HUES6 (cell line): Measurements from ENCODE around the gene MAPK12.
"Not testable (repeated sequence)": the region's sequence is repeated elsewhere in the genome, so short reads cannot be mapped to it uniquely, and the experiment has no call there.

Experiments used
- H3K27ac ChIP-seq: 2 replicates; pipeline ENCODE4 v1.7.0; 2013; ENCODE audit warnings: low read depth, mild to moderate bottlenecking, low read length, inconsistent platforms
- H3K27me3 ChIP-seq: 2 replicates; pipeline ENCODE4 v1.6.1; 2013; ENCODE audit warnings: low read length; ENCODE audit not compliant: control insufficient read depth, insufficient read depth
- H3K36me3 ChIP-seq: 2 replicates; pipeline ENCODE4 v1.6.1; 2013; ENCODE audit warnings: low read length; ENCODE audit not compliant: control insufficient read depth, insufficient read depth
- H3K4me1 ChIP-seq: 2 replicates; pipeline ENCODE4 v1.6.1; 2013; ENCODE audit warnings: low read length; ENCODE audit not compliant: control insufficient read depth, insufficient read depth
- H3K4me3 ChIP-seq: 2 replicates; pipeline ENCODE4 v1.5.1; 2013; ENCODE audit warnings: low read depth, low read length
- H3K9ac ChIP-seq: one replicate; pipeline ENCODE4 v1.6.1; 2013; ENCODE audit warnings: mild to moderate bottlenecking, low read length
- H3K9me3 ChIP-seq: 2 replicates; pipeline ENCODE4 v1.6.1; 2013; ENCODE audit warnings: low read depth, low read length; ENCODE audit not compliant: control insufficient read depth, insufficient read depth

Gene MAPK12

DNA sequence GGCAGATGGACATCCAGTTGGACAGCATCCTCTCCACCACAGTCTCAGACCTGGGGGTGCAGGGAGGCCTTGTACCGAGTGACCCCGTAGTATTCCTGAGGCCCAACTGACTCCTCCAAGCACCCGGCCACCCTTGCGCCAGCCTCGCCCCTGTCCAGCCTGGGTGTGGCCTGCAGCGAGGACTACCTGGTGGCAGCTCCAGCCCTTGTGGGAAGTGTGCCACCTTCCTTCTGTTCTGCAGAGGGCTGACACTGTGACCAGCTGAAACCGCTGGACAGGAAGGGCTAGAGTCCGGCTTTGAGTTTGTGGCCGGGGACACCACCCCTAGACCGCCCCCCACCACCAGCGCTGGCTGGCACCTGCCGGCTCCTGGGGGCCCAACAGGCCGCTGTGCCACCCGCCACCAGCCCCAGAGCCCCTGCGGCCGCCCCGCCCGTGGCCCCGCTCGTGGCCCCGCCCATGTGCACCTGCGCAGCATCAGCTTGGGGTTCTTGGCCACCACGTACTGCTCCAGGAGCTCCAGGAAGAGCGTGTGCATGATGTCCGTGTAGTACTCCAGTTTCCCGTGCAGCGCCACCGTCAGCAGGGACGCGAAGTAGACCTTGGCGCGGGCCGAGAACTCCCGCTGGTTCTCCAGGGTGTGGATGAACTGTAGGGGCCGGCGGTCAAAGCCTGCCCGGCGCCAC, 18.7 kb upstream of the MAPK12 start:
- H3K27ac ChIP-seq: no peak overlapping the region
- H3K9me3 ChIP-seq: peaks cover 9% of the 10 kb centered on the region
- no peaks in the 10 kb centered on the region for H3K27me3 ChIP-seq
- no peak overlapping the region for H3K4me3 ChIP-seq
- H3K4me1 ChIP-seq: no peaks in the 10 kb centered on the region
- peaks cover 88% of the 10 kb centered on the region for H3K36me3 ChIP-seq
- no peak overlapping the region for H3K9ac ChIP-seq

- no peaks in the 10 kb centered on the region for H3K27me3 ChIP-seq
- peaks cover 88% of the 10 kb centered on the region for H3K36me3 ChIP-seq
- no peak overlapping the region for H3K27ac ChIP-seq
- H3K9ac ChIP-seq: no peak overlapping the region
- no peaks in the 10 kb centered on the region for H3K4me1 ChIP-seq
- no peak overlapping the region for H3K4me3 ChIP-seq
- peaks cover 9% of the 10 kb centered on the region for H3K9me3 ChIP-seq
These were observed 17.6 kb upstream of the MAPK12 start for GRCh38 chr22:50278956-50279619.

GRCh38 chr22:50278461-50278860, 17.0 kb upstream of the MAPK12 start:
- no peak overlapping the region for H3K9ac ChIP-seq
- no peaks in the 10 kb centered on the region for H3K4me1 ChIP-seq
- peaks cover 9% of the 10 kb centered on the region for H3K9me3 ChIP-seq
- no peaks in the 10 kb centered on the region for H3K27me3 ChIP-seq
- no peak overlapping the region for H3K4me3 ChIP-seq
- H3K36me3 ChIP-seq: peaks cover 85% of the 10 kb centered on the region
- no peak overlapping the region for H3K27ac ChIP-seq

DNA sequence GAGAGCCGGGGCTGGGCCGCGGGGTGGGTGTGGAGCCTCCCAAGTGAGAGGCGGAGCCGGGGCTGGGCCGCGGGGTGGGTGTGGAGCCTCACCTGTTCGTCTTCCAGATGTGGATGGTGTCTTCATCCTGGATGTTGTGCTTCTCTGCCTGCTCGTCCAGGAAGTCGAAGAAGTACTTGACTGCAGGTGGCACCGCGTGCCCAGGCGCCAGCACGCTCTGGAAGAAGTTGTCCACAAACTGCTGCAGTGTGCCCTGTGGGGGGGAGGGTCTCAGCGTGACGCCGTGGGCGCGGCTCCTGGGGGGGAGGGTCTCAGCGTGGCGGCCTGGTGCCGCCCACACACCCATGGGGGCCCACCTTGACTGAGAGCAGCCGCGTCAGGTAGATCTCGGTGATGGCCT, 16.3 kb upstream of the MAPK12 start:
- no peak overlapping the region for H3K9ac ChIP-seq
- peaks cover 9% of the 10 kb centered on the region for H3K9me3 ChIP-seq
- H3K4me3 ChIP-seq: no peak overlapping the region
- no peak overlapping the region for H3K27ac ChIP-seq
- H3K4me1 ChIP-seq: no peaks in the 10 kb centered on the region; the same call in 1 of the 2 replicates
- H3K36me3 ChIP-seq: peaks cover 78% of the 10 kb centered on the region
- H3K27me3 ChIP-seq: 0 out of 2 replicates have a peak, but pooled peaks cover 2% of the 10 kb centered on the region

DNA sequence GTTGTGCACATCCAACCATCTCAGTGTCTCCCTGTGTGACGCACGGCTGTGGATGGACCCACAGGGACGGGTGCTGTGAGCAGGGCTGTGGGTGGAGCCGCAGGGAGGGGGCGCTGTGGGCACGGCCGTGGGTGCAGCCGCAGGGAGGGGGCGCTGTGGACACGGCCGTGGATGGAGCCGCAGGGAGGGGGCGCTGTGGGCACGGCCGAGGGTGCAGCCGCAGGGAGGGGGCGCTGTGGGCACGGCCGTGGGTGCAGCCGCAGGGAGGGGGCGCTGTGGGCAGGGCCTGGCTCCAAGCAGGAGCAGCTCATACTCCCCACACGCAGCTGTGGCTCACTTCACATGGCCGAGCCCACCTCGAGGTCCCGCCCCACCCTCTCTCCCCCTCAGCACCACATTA, 14.7 kb upstream of the MAPK12 start:
- Histone ChIP-seq H3K4me3 (no peak overlapping the region), H3K4me1 (peaks cover 7% of the 10 kb centered on the region), H3K27ac (no peak overlapping the region), H3K36me3 (peaks cover 62% of the 10 kb centered on the region), H3K9me3 (peaks cover 9% of the 10 kb centered on the region), H3K9ac (no peak overlapping the region), H3K27me3 (peaks cover 13% of the 10 kb centered on the region)

DNA sequence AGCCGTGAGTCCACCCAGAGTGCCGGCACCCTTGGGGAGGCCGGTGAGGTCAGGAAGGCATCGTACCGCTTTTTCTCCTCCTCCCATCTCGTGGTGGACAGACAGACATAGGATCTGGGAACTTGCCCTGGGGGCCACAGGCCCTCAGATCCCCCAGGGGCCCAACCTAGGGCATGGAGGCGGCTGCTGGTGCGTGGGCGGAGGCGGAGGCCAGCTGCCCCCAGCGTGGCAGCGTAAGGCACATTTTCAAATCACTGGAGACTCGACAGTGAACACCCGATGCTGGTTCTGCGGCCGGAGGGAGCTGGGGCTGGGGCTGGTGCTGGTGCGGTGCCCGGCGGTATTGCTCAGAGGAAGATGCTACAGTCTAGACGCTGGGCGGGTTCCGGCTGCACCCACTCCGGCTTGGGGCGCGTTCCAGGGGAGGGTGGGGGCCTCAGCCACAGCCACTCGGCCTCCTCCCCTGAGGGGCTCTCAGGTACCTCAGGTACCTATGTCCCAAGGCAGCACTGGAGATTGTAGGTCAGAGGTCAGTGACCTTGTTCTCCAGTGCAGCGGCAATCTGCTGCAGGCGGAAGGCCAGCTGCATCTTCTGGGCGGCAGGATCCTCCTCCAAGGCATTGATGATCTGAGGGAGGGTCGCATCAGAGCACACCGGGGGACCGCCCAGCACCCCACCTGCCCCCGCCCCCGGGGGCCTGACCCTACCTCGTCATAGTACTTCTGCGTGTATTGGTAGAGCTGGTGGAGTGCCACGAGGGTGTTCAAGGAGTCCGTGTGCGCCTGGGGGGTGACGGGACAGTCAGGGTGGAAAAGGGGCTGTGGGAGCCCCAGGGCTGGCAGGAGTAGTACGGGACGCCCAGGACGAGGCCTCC, 13.9 kb upstream of the MAPK12 start:
- H3K27ac ChIP-seq: no peak overlapping the region

GRCh38 chr22:50274771-50275170, 13.3 kb upstream of the MAPK12 start:
- no peak overlapping the region for H3K9ac ChIP-seq
- no peak overlapping the region for H3K4me3 ChIP-seq
- peaks cover 25% of the 10 kb centered on the region for H3K27me3 ChIP-seq
- no peak overlapping the region for H3K27ac ChIP-seq
- H3K36me3 ChIP-seq: peaks cover 49% of the 10 kb centered on the region
- peaks cover 11% of the 10 kb centered on the region for H3K4me1 ChIP-seq
- H3K9me3 ChIP-seq: peaks cover 9% of the 10 kb centered on the region

More for the DNA sequence above, 13.9 kb upstream of the MAPK12 start:
- H3K27me3 ChIP-seq: peaks cover 20% of the 10 kb centered on the region
- no peak overlapping the region for H3K9ac ChIP-seq
- H3K4me3 ChIP-seq: no peak overlapping the region
- peaks cover 9% of the 10 kb centered on the region for H3K9me3 ChIP-seq
- peaks cover 11% of the 10 kb centered on the region for H3K4me1 ChIP-seq
- H3K36me3 ChIP-seq: peaks cover 56% of the 10 kb centered on the region

- Histone ChIP-seq H3K9me3 (peaks cover 9% of the 10 kb centered on the region), H3K36me3 (peaks cover 45% of the 10 kb centered on the region), H3K9ac (no peak overlapping the region), H3K4me3 (no peak overlapping the region), H3K27me3 (peaks cover 30% of the 10 kb centered on the region), H3K27ac (no peak overlapping the region), H3K4me1 (peaks cover 15% of the 10 kb centered on the region)
These were observed 12.8 kb upstream of the MAPK12 start for GRCh38 chr22:50274311-50274710.

- H3K27ac ChIP-seq: not testable (repeated sequence)
These were observed 12.3 kb upstream of the MAPK12 start for GRCh38 chr22:50273781-50274180.

GRCh38 chr22:50273352-50273751, 11.9 kb upstream of the MAPK12 start:
- H3K9me3 ChIP-seq, H3K4me3 ChIP-seq, H3K27ac ChIP-seq, H3K9ac ChIP-seq: not testable (repeated sequence)
- H3K4me1 ChIP-seq: peaks cover 16% of the 10 kb centered on the region
- peaks cover 35% of the 10 kb centered on the region for H3K36me3 ChIP-seq
- H3K27me3 ChIP-seq: peaks cover 39% of the 10 kb centered on the region

More at GRCh38 chr22:50273781-50274180, 12.3 kb upstream of the MAPK12 start:
- not testable (repeated sequence) for H3K4me3 ChIP-seq, H3K9ac ChIP-seq, H3K9me3 ChIP-seq
- peaks cover 39% of the 10 kb centered on the region for H3K36me3 ChIP-seq
- H3K4me1 ChIP-seq: peaks cover 16% of the 10 kb centered on the region
- peaks cover 35% of the 10 kb centered on the region for H3K27me3 ChIP-seq
